HG03354 (cell line): ENCODE data around the gene JMJD7.

Source experiments
- ATAC-seq: cut with Tn5 transposase; IDR thresholded peaks from one replicate; pipeline ENCODE4 v1.9.1; 2021; ENCODE audit warnings: mild to moderate bottlenecking; ENCODE audit not compliant: unreplicated experiment, poor library complexity, severe bottlenecking

The JMJD7 gene

GRCh38 chr15:41857316-41857715 is 29.4 kb downstream of the JMJD7 start:
- ATAC-seq = no peak

GRCh38 chr15:41858756-41859155 is 30.9 kb downstream of the JMJD7 start:
- no peak for ATAC-seq

- ATAC-seq = no peak
Observed at GRCh38 chr15:41860049-41860828, 32.3 kb downstream of the JMJD7 start.

- no peak for ATAC-seq
Observed at GRCh38 chr15:41861736-41862356, 34.0 kb downstream of the JMJD7 start.

GRCh38 chr15:41862515-41863116 is 34.7 kb downstream of the JMJD7 start:
- ATAC-seq = no peak

- no peak for ATAC-seq
Observed at GRCh38 chr15:41865490-41866055, 37.7 kb downstream of the JMJD7 start.

- no peak for ATAC-seq
Observed at GRCh38 chr15:41866263-41866703, 38.4 kb downstream of the JMJD7 start.

- ATAC-seq = no peak
Observed at GRCh38 chr15:41866872-41867579, 39.1 kb downstream of the JMJD7 start.

GRCh38 chr15:41868321-41868720 is 40.4 kb downstream of the JMJD7 start:
- ATAC-seq = no peak

GRCh38 chr15:41869770-41870688 is 42.1 kb downstream of the JMJD7 start:
- no peak for ATAC-seq

GRCh38 chr15:41870689-41871081 is 42.8 kb downstream of the JMJD7 start:
- ATAC-seq = no peak

- no peak for ATAC-seq
Observed at GRCh38 chr15:41871175-41871905, 43.4 kb downstream of the JMJD7 start.

GRCh38 chr15:41872166-41872747 is 44.4 kb downstream of the JMJD7 start:
- ATAC-seq = no peak

- ATAC-seq = no peak
Observed at GRCh38 chr15:41873711-41874110, 45.8 kb downstream of the JMJD7 start.

- ATAC-seq = no peak
Observed at GRCh38 chr15:41874736-41875135, 46.8 kb downstream of the JMJD7 start.

GRCh38 chr15:41876007-41876406 is 48.1 kb downstream of the JMJD7 start:
- no peak for ATAC-seq

- ATAC-seq = no peak
Observed at GRCh38 chr15:41876689-41877088, 48.8 kb downstream of the JMJD7 start.
